PC-9 (cell line): Measurements from ENCODE around the gene SLC2A8.

Experiments used
- CTCF ChIP-seq: fragments of 200-600 bp; sonication (generic); conservative IDR thresholded peaks from 2 replicates; pipeline ENCODE4 v1.6.1; 2017; ENCODE audit warnings: mixed run types, antibody characterized with exemption, mild to moderate bottlenecking, moderate library complexity
- EZH2 ChIP-seq: fragments of 200-600 bp; sonication (generic); IDR thresholded peaks from 2 replicates; pipeline ENCODE4 v1.8.0; 2017; ENCODE audit warnings: antibody characterized with exemption, low read depth

- TF ChIP-seq CTCF (no peak), EZH2 (no peak)
Observed at GRCh38 chr9:127452691-127453090, 55.7 kb downstream of the SLC2A8 start.
